Subcutaneous adipose tissue (tissue), 4 donors: ENCODE measurements around the gene AKNA. TPM values are rescaled to one million over a fixed set of nuclear protein-coding genes. Genes with fewer than 3 reads are reported as not detected.

Experiments
- total RNA-seq, 4 donors: library from RNA; depleted of rRNA; stranded (reverse); fragments of >200 nt; gene quantifications; one replicate each; pipeline ENCODE4 v1.1.0, GENCODE V29; 2016
- TF ChIP-seq, protein P1 (sequence below): fragments of 450-650 bp; IDR thresholded peaks from one replicate; pipeline ENCODE4 v1.5.1; 2016; ENCODE audit warnings: low read depth, mild to moderate bottlenecking, control low read depth, antibody characterized with exemption, moderate library complexity

The AKNA gene
- total RNA-seq, 4 donors from 2014 or later = 25.3 to 63.9 (median 52.6) TPM

DNA sequence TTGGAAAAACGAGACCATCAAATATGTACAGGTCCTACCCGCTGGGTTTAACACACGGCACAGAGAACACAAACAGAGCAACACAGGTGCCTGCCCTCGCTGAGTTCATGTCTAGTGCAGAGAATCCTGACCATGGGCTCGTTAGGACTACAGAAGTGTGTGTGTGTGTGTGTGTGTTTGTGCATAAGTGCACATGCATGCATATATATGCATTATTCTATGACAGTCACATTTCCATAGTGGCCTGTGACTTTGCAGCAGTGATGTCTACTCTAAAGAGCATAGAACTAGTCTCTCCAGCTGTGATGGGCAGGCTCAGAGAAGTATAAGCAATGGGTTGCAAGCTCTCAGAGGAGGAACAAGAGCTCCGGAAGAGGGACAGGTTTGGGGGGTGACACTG is 30.4 kb downstream of the AKNA start:
- TF ChIP-seq, protein P1, sequence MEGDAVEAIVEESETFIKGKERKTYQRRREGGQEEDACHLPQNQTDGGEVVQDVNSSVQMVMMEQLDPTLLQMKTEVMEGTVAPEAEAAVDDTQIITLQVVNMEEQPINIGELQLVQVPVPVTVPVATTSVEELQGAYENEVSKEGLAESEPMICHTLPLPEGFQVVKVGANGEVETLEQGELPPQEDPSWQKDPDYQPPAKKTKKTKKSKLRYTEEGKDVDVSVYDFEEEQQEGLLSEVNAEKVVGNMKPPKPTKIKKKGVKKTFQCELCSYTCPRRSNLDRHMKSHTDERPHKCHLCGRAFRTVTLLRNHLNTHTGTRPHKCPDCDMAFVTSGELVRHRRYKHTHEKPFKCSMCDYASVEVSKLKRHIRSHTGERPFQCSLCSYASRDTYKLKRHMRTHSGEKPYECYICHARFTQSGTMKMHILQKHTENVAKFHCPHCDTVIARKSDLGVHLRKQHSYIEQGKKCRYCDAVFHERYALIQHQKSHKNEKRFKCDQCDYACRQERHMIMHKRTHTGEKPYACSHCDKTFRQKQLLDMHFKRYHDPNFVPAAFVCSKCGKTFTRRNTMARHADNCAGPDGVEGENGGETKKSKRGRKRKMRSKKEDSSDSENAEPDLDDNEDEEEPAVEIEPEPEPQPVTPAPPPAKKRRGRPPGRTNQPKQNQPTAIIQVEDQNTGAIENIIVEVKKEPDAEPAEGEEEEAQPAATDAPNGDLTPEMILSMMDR = no peak

DNA sequence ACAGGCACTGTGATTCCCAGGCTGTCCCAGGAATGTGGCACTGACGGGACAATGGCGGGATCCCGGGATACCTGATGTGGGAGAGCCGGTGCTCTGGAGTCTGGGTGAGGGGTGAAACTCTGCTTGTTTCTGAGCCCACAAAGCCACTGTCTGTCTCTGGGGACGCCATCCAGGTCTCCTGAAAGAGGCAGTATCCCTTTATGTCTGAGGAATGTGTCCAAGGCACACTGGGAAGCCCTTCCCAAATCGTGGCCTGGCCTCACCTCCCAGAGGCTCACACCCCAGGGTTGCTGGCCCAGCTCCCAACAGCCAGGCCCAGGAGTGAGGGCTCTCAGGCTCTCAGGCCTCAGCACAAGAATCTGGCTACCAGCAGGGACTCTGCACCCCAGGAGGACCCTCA is 31.0 kb downstream of the AKNA start:
- TF ChIP-seq, protein P1 = no peak

DNA sequence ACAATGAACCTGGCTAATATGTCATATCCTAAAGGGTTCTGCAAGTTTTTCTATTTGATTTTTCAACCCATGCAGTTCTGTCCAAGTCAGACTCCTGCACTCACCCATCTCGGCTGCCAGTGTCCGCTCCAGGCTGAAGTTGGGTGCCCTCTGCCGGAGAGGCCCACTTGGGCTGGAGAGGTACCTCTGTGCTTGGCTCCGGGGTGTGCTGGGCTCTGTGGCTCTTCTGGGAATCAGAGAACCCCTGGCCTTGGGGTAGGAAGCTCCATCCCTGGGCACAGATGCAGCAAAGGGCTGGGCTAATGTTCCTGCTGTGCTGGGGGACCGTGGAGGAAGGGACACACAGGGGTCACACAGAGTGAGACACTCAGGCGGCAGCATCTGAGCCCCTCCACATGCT is 32.0 kb downstream of the AKNA start:
- TF ChIP-seq, protein P1 = no peak

DNA sequence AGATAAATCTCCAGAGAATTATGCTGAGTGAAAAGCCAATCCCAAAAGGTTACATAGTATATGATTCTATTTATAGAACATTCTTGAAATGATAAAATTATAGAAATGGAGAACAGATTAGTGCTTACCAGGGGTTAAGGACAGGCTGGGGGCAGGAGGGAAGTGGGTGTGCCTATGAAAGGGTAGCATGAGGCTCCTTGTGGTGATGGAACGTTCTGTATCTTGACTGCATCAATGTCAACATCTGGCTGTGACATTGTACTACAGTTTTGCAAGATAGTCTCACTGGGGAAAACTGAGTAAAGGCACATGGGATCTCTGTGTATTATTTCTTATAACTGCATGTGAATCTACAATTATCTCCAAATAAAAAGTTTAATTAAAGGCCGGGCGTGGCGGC is 35.9 kb downstream of the AKNA start:
- TF ChIP-seq, protein P1 = no peak

DNA sequence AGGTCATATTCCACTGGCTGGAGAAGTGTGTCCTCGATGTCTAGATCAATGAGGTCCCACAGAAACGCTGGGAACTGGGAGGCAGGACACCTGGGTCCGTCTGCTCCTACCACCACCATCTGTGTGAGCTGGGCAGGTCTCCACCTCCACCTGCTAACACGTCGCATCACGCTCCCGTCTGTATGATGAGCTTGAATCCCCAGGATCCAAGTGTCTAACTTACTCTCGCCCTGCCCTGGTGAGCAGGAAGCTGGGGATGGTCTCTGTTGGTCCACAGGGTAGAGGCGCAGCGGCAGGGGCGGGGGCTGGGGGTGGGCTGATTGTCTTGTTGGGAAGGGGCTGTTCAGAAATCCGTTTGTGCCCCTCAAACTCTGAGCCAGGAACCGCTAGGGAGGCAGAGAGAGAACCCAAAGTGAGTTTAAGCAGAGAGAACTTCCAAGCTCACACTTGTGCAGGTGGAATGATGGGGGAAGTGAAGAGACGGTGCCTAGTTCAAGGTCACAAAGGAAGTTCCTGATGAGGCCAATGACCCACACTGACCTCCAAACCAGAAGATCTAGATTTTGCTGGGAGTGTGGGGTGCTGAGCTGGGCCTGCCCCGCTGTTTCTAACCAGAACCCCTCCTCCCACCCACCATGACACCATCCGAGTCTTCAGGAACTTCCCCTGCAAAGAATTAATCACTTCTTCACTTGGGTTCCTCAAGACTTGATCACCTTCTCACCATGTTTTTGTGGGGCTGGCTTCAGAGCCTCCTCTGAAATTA is 37.0 kb downstream of the AKNA start:
- TF ChIP-seq, protein P1 = no peak

DNA sequence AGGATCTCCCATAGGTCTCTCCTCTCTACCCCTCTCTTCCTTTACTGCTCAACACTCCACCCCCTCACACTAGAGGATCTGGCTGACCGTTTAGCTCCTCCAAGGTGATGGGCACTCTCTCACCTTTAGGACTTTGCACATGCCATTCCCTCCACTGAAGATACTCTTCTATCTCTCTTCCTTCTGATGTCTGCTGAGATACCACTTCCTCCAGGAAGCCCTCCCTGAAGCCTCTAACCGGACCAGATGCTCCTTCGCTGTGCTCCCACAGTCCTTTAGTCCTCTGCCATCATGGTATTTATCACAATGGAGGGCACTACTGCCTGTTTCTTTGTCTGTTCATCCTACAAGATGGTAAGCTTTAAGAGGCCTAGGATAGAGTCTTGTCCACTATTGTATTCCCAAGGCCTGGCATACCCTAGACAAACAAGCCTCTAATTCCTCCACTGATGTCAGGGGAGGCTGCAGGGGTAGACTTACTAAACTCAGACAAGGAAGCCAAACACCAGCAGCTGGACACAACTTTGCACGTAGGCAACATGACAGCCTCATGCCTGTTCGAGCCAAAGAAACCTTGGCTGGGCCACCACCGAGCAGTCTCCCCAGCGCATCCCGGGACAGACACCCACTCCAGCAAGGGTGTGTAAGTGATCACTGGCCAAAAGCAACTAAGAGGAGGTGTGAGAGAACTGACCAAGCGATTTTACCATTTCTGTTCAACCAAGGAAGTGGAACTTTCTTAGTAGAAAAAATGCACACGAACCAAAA is 37.9 kb downstream of the AKNA start:
- TF ChIP-seq, protein P1 = no peak

DNA sequence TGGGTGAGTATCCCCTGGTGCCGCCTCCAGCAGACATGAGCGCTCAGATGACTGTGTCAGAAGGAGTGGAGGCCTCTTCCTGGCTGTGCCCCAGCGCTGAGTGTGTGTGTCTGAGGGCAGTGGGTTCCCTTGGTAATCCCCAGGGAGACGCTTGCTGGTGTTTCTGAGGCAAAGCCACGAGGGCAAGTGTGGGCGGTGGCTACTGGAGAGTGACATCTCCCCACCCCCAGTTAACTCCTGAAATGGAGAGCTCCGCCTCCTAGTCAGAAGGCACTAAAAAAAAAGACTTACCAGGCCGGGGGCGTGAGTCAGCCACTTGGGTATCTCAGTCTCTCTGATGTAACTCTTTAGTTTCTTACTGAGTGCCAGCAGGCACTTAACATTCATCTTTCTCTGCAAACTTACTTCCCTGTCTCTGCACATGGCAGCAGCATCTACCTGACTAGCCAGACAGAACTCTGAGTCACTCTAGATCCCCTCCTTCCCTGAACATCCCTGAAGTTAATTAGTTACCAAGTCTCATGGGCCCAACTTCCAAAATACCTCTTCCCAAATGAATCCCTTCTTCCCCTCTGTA is 38.8 kb downstream of the AKNA start:
- TF ChIP-seq, protein P1 = no peak
